GM13977 (cell line): ENCODE measurements around the gene DNAJC13.

Experiments used
- DNase-seq: peaks from one replicate; pipeline ENCODE4 v3.0.0; 2012; ENCODE audit warnings: low spot score
- in situ Hi-C: fragments of 300-500 bp; cut with MboI; formaldehyde crosslinking; loops from one replicate; pipeline ENCODE4 v1.12.0; 2022; ENCODE audit warnings: low sequenced_read_pairs, low pct_unique_long_range_greater_than_20kb, mixed read lengths, inconsistent platforms; ENCODE audit not compliant: unreplicated experiment
- TF ChIP-seq, protein P1 (sequence below): IDR thresholded peaks from 2 replicates; pipeline ENCODE4 v1.5.1; 2012; ENCODE audit warnings: mild to moderate bottlenecking, control low read depth; ENCODE audit not compliant: insufficient read depth; ENCODE audit errors: extremely low read depth, missing control alignments

The DNAJC13 gene

DNA sequence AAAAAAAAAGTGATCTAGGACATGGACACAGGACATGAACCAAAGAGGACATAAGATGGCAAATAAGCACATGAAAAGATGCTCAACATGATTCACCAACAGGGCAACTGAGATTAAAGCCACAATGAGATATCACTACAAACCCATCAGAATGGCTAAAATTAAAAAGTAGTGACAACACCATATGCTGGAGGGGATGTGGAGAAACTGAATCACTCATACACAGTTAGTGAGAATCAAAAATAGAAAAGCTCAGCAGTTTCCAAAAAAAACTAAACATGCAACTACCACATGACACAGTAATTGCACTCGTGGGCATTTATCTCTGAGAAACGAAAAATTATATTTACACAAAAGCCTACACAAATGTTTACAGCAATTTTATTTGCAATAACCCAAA is 151.9 kb downstream of the DNAJC13 start:
- in situ Hi-C loops, result no loop called here
- TF ChIP-seq, protein P1, sequence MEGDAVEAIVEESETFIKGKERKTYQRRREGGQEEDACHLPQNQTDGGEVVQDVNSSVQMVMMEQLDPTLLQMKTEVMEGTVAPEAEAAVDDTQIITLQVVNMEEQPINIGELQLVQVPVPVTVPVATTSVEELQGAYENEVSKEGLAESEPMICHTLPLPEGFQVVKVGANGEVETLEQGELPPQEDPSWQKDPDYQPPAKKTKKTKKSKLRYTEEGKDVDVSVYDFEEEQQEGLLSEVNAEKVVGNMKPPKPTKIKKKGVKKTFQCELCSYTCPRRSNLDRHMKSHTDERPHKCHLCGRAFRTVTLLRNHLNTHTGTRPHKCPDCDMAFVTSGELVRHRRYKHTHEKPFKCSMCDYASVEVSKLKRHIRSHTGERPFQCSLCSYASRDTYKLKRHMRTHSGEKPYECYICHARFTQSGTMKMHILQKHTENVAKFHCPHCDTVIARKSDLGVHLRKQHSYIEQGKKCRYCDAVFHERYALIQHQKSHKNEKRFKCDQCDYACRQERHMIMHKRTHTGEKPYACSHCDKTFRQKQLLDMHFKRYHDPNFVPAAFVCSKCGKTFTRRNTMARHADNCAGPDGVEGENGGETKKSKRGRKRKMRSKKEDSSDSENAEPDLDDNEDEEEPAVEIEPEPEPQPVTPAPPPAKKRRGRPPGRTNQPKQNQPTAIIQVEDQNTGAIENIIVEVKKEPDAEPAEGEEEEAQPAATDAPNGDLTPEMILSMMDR, result no peak
- no peak for DNase-seq

DNA sequence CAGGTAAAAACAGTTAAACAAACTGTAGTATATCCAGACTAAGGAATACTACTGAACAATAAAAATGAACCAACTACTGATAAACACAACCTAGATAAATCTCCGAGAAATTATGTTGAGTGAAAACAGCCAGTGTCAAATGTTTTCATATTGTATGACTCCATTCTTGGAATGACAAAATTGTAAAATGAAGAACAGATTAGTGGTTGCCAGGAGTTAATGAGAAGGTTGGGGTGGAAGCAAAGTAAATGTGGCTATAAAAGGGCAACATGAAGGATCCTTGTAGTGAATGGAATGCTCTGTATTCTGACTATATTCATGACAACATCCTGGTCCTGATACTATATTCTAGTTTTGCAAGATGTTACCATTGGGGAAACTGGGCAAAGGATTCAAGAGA is 152.3 kb downstream of the DNAJC13 start:
- no peak for DNase-seq
- TF ChIP-seq, protein P1, result no peak
- in situ Hi-C loops, result no loop called here

DNA sequence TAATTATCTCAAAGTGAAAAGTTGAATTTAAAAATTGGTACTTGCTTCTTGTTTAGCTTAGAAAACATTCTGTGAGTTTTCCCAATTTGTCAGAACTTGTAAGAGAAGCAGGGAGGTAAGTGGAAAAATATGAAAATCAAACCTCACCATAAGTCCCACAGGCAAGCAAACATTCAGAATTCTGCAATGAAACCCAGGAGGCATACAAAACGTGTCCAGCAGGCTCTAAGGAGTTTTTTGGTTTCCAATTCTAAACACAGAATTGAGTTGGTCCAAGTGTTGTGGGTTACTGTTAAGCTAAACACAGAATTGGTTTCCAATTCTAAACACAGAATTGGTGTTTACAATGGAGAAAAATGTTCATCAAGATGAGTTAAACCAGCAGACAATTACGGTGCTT is 152.7 kb downstream of the DNAJC13 start:
- TF ChIP-seq, protein P1, result no peak
- in situ Hi-C loops, result no loop called here
- DNase-seq, result no peak

DNA sequence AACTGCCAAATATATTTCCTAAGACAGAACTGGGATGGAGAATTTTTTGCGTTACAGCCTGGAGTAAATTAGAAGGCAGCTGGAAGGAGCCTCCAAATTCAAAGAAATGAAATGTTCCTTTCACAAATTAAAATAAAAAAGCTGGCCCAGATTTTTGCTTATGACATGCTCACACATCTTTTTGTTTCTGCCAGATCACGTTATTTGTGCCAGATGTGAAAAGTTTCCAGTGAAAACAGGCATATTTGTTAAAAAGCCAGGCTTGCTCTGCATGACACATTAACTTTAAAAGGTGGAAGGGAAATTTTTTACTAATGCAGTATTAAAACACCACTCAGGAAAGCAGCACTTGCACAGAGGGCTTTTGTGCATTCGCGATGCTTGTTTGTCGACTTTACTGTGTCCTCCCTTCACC is 156.5 kb downstream of the DNAJC13 start:
- TF ChIP-seq, protein P1, result no peak
- in situ Hi-C loops, result no loop called here
- DNase-seq, result no peak

DNA sequence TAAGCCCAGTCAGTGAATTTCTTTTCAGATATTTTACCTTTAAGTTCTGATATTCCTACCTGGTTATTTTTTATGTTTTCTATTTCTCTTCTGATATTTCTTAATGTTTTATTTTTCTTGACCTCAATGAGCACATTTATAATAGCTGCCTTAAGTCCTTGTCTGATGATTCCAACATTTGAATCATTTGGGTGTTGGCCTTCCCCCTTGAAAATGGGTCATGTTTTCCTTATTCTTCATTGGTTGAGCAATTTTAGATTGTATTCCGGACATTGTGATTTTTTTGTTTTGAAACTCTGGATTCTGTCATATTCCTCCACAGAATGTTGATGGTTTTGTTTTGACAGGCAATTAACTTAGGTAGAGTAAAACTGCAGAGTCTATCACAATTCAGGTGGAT is 170.1 kb downstream of the DNAJC13 start:
- DNase-seq, result no peak
- TF ChIP-seq, protein P1, result no peak
- in situ Hi-C loops, result no loop called here
